Stimulated activated CD4-positive, alpha-beta T cell treated with anti-CD3 and anti-CD28 coated beads, TNF-alpha, amount 100 ng/mL, for 48 hours (primary cell): ENCODE results near the gene DNAJB11.
A peak's percentile ranks its signal among the peaks of the same experiment; 100 is the strongest.
"Not testable (repeated sequence)": the region's sequence is repeated elsewhere in the genome, so short reads cannot be mapped to it uniquely, and the experiment has no call there.

Experiments used
- DNase-seq, 3 donors: peaks; one replicate each; pipeline ENCODE4 v3.0.0-alpha.2; 2020; ENCODE audit warnings: low read depth in 3 of 3

Gene DNAJB11

GRCh38 chr3:186552408-186553031, 18.0 kb upstream of the DNAJB11 start:
- no peak for DNase-seq

GRCh38 chr3:186564586-186564985, 5.9 kb upstream of the DNAJB11 start:
- DNase-seq: no peak

- no peak for DNase-seq
These were observed 3.8 kb upstream of the DNAJB11 start for GRCh38 chr3:186566772-186567071.

- peak; percentile 88 to 90 (median 90) for DNase-seq
These were observed 3.2 kb upstream of the DNAJB11 start, which contains the start of gene TBCCD1 for GRCh38 chr3:186567072-186567921. TSS of gene TBCCD1 (minus strand) at chr3:186567339. CDS start at chr3:186564329, 3,010 bp downstream.

- not testable (repeated sequence) for DNase-seq
These were observed 1.2 kb upstream of the DNAJB11 start for GRCh38 chr3:186569361-186569760.

- DNase-seq: no peak
These were observed 783 bp upstream of the DNAJB11 start for GRCh38 chr3:186569779-186570095.

- DNase-seq: no peak
These were observed 572 bp downstream of the DNAJB11 start for GRCh38 chr3:186570941-186571643.

- no peak for DNase-seq
These were observed 1.1 kb downstream of the DNAJB11 start for GRCh38 chr3:186571644-186572013.

- DNase-seq: no peak
These were observed 7.0 kb downstream of the DNAJB11 start for GRCh38 chr3:186577521-186577920.

GRCh38 chr3:186580785-186581184, 10.3 kb downstream of the DNAJB11 start:
- no peak for DNase-seq

GRCh38 chr3:186582541-186582940, 12.0 kb downstream of the DNAJB11 start:
- DNase-seq: no peak

- no peak for DNase-seq
These were observed 13.3 kb downstream of the DNAJB11 start for GRCh38 chr3:186583831-186584230.

GRCh38 chr3:186586245-186586644, 15.7 kb downstream of the DNAJB11 start:
- not testable (repeated sequence) for DNase-seq

GRCh38 chr3:186587183-186587582, 16.7 kb downstream of the DNAJB11 start:
- no peak for DNase-seq

- DNase-seq: no peak
These were observed 18.1 kb downstream of the DNAJB11 start for GRCh38 chr3:186588632-186589031.

- no peak for DNase-seq
These were observed 18.6 kb downstream of the DNAJB11 start for GRCh38 chr3:186589121-186589520.

- no peak for DNase-seq
These were observed 19.5 kb downstream of the DNAJB11 start for GRCh38 chr3:186589856-186590579.

- no peak for DNase-seq
These were observed 20.2 kb downstream of the DNAJB11 start for GRCh38 chr3:186590580-186591295.

GRCh38 chr3:186592682-186593081, 22.2 kb downstream of the DNAJB11 start:
- DNase-seq: no peak

GRCh38 chr3:186593862-186594261, 23.3 kb downstream of the DNAJB11 start:
- DNase-seq: no peak

GRCh38 chr3:186594591-186595113, 24.1 kb downstream of the DNAJB11 start:
- DNase-seq: no peak
